ENCODE data around the gene PCDH8.

PCDH8 gene

GRCh38 chr13:52811841-52812240 lies 36.6 kb downstream of the PCDH8 start:
- Histone ChIP-seq H3K79me2 (ENCODE audit: insufficient read depth, low read length) (no peaks in the 10 kb centered on the region), H3K27ac (ENCODE audit: low read depth, low read length, poor library complexity, severe bottlenecking) (no peak overlapping the region), H3K9me2 (ENCODE audit: low read depth, low read length) (no peaks in the 10 kb centered on the region), H3K4me1 (ENCODE audit: insufficient read depth, low read length, severe bottlenecking) (no peaks in the 10 kb centered on the region), H3K36me3 (ENCODE audit: insufficient read depth, low read length) (no peaks in the 10 kb centered on the region), H2AFZ (ENCODE audit: low read length) (no peak overlapping the region), H3K9me3 (ENCODE audit: low read length) (no peaks in the 10 kb centered on the region), H3K4me2 (ENCODE audit: low read length) (no peak overlapping the region), H3K27me3 (ENCODE audit: insufficient read depth, low read length) (no peaks in the 10 kb centered on the region), H3K4me3 (ENCODE audit: low read depth, low read length, poor library complexity, severe bottlenecking) (no peak overlapping the region), H3F3A (ENCODE audit: insufficient read depth, low read length) (no peaks in the 10 kb centered on the region), H3K9ac (ENCODE audit: low read length) (no peak overlapping the region), H4K20me1 (ENCODE audit: insufficient read depth, low read length) (no peaks in the 10 kb centered on the region)
- TF ChIP-seq EZH2 (IDR thresholded peaks at IDR 0.05; ENCODE audit: borderline replicate concordance, low read length), result no peak
- no peak for TF ChIP-seq CTCF (IDR thresholded peaks at IDR 0.05; ENCODE audit: low read length)

GRCh38 chr13:52810526-52810925 lies 37.9 kb downstream of the PCDH8 start:
- Histone ChIP-seq H3K27ac (ENCODE audit: low read depth, low read length, poor library complexity, severe bottlenecking) (no peak overlapping the region), H3K79me2 (ENCODE audit: insufficient read depth, low read length) (no peaks in the 10 kb centered on the region), H3K9me3 (ENCODE audit: low read length) (no peaks in the 10 kb centered on the region), H2AFZ (ENCODE audit: low read length) (no peak overlapping the region), H3K4me2 (ENCODE audit: low read length) (no peak overlapping the region), H3F3A (ENCODE audit: insufficient read depth, low read length) (no peaks in the 10 kb centered on the region), H3K9me2 (ENCODE audit: low read depth, low read length) (no peaks in the 10 kb centered on the region), H3K4me1 (ENCODE audit: insufficient read depth, low read length, severe bottlenecking) (no peaks in the 10 kb centered on the region), H3K27me3 (ENCODE audit: insufficient read depth, low read length) (no peaks in the 10 kb centered on the region), H3K9ac (ENCODE audit: low read length) (no peak overlapping the region), H3K4me3 (ENCODE audit: low read depth, low read length, poor library complexity, severe bottlenecking) (no peak overlapping the region), H4K20me1 (ENCODE audit: insufficient read depth, low read length) (no peaks in the 10 kb centered on the region), H3K36me3 (ENCODE audit: insufficient read depth, low read length) (no peaks in the 10 kb centered on the region)
- TF ChIP-seq CTCF (IDR thresholded peaks at IDR 0.05; ENCODE audit: low read length) (no peak), EZH2 (IDR thresholded peaks at IDR 0.05; ENCODE audit: borderline replicate concordance, low read length) (no peak)

GRCh38 chr13:52810011-52810410 lies 38.4 kb downstream of the PCDH8 start:
- Histone ChIP-seq H3K9ac (ENCODE audit: low read length) (no peak overlapping the region), H3K9me2 (ENCODE audit: low read depth, low read length) (no peaks in the 10 kb centered on the region), H3K27ac (ENCODE audit: low read depth, low read length, poor library complexity, severe bottlenecking) (no peak overlapping the region), H3K79me2 (ENCODE audit: insufficient read depth, low read length) (no peaks in the 10 kb centered on the region), H4K20me1 (ENCODE audit: insufficient read depth, low read length) (no peaks in the 10 kb centered on the region), H3F3A (ENCODE audit: insufficient read depth, low read length) (no peaks in the 10 kb centered on the region), H3K27me3 (ENCODE audit: insufficient read depth, low read length) (no peaks in the 10 kb centered on the region; the same call in 1 of the 2 replicates), H3K9me3 (ENCODE audit: low read length) (no peaks in the 10 kb centered on the region), H3K36me3 (ENCODE audit: insufficient read depth, low read length) (no peaks in the 10 kb centered on the region), H3K4me2 (ENCODE audit: low read length) (no peak overlapping the region), H3K4me1 (ENCODE audit: insufficient read depth, low read length, severe bottlenecking) (no peaks in the 10 kb centered on the region), H2AFZ (ENCODE audit: low read length) (no peak overlapping the region), H3K4me3 (ENCODE audit: low read depth, low read length, poor library complexity, severe bottlenecking) (no peak overlapping the region)
- TF ChIP-seq EZH2 (IDR thresholded peaks at IDR 0.05; ENCODE audit: borderline replicate concordance, low read length) (no peak), CTCF (IDR thresholded peaks at IDR 0.05; ENCODE audit: low read length) (no peak)

Data from OCI-LY1 (cell line).